ENCODE results near the gene TEX264. TPM values are rescaled to one million over a fixed set of nuclear protein-coding genes. Genes with fewer than 3 reads are reported as not detected.

TEX264 gene
- total RNA-seq, 1 donor from 2014 or later: 65.2 TPM

DNA sequence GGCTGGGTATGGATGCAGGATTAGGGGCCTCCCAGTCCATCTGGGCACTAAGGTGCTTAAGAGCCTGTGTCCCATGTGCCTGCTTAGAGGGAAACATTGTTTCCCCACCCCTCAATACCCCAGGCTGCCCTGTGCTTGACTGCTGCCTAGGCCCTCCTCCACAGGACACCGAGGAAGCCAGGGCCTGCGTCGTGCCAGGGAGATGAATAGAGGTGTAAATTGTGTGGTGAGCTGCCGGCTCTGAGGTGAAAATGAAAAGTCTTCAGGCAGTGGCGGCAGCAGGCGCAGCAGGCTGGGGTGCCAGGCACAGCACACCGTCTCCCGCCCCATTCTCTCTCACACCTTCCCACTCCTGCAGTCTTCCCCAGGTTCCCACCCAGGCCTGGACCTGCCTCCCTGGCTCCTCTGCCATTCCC is 21.9 kb downstream of the TEX264 start:
- peaks cover 1% of the 10 kb centered on the region for H3K4me1 Mint-ChIP-seq (ENCODE audit: unreplicated experiment)
- no peaks in the 10 kb centered on the region for H3K27me3 Mint-ChIP-seq (ENCODE audit: unreplicated experiment)
- no peaks in the 10 kb centered on the region for H3K9me3 Mint-ChIP-seq (ENCODE audit: unreplicated experiment)
- no peak overlapping the region for H3K4me3 Mint-ChIP-seq (ENCODE audit: unreplicated experiment)
- no peak for DNase-seq (ENCODE audit: extremely low spot score, unreplicated experiment)
- H3K36me3 Mint-ChIP-seq (ENCODE audit: unreplicated experiment): peaks cover 18% of the 10 kb centered on the region
- TF ChIP-seq, protein P1, sequence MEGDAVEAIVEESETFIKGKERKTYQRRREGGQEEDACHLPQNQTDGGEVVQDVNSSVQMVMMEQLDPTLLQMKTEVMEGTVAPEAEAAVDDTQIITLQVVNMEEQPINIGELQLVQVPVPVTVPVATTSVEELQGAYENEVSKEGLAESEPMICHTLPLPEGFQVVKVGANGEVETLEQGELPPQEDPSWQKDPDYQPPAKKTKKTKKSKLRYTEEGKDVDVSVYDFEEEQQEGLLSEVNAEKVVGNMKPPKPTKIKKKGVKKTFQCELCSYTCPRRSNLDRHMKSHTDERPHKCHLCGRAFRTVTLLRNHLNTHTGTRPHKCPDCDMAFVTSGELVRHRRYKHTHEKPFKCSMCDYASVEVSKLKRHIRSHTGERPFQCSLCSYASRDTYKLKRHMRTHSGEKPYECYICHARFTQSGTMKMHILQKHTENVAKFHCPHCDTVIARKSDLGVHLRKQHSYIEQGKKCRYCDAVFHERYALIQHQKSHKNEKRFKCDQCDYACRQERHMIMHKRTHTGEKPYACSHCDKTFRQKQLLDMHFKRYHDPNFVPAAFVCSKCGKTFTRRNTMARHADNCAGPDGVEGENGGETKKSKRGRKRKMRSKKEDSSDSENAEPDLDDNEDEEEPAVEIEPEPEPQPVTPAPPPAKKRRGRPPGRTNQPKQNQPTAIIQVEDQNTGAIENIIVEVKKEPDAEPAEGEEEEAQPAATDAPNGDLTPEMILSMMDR (IDR thresholded peaks at IDR 0.05): no peak
- no peak overlapping the region for H3K27ac Mint-ChIP-seq (ENCODE audit: unreplicated experiment)

DNA sequence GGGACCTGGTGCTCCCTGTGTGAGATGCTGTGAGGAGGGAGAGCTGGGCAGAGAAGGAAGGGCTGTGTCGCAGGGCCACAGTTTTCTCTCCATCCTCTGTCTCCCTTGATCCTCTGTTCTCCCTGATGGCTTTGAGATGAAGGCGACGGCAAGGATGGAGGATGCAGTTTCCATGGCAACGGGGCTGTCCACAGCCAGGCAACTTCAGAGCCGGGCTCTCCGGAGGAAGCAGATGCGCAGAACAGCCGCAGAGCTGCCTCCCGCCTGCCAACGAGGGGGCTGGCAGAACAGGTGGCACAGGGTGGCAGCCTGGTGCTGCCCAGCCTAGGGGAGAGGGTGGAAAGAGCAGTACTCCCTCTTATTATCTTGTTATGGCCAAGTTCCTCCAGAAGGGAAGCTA is 25.9 kb downstream of the TEX264 start:
- Mint-ChIP-seq H3K9me3 (ENCODE audit: unreplicated experiment) (no peaks in the 10 kb centered on the region), H3K27me3 (ENCODE audit: unreplicated experiment) (no peaks in the 10 kb centered on the region), H3K4me3 (ENCODE audit: unreplicated experiment) (no peak overlapping the region), H3K27ac (ENCODE audit: unreplicated experiment) (no peak overlapping the region), H3K4me1 (ENCODE audit: unreplicated experiment) (no peaks in the 10 kb centered on the region), H3K36me3 (ENCODE audit: unreplicated experiment) (peaks cover 28% of the 10 kb centered on the region)
- no peak for DNase-seq (ENCODE audit: extremely low spot score, unreplicated experiment)
- TF ChIP-seq, protein P1 (IDR thresholded peaks at IDR 0.05): no peak

DNA sequence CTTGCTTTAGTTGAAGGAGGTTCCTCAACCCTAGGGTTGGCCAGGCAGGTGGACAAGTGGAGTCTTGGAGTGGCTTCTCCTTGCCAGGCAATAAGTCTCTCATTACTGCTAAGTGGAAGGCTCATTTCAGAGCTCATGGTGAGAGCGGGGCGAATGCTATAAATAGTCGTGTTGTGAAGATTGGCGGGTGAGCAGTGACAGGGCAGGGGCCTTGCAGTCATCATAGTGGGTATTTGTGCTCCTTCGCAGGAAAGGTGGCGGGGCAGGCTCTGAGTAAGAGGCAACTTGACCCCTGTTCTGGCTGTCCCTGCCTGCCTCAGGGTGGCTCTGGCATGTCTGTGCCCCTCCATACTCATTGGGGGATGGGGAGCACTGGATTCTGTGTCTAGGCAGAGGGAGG is 27.2 kb downstream of the TEX264 start:
- Mint-ChIP-seq H3K36me3 (ENCODE audit: unreplicated experiment) (peaks cover 28% of the 10 kb centered on the region), H3K27me3 (ENCODE audit: unreplicated experiment) (no peaks in the 10 kb centered on the region), H3K4me3 (ENCODE audit: unreplicated experiment) (no peak overlapping the region), H3K27ac (ENCODE audit: unreplicated experiment) (no peak overlapping the region), H3K9me3 (ENCODE audit: unreplicated experiment) (no peaks in the 10 kb centered on the region), H3K4me1 (ENCODE audit: unreplicated experiment) (no peaks in the 10 kb centered on the region)
- no peak for DNase-seq (ENCODE audit: extremely low spot score, unreplicated experiment)
- TF ChIP-seq, protein P1 (IDR thresholded peaks at IDR 0.05): no peak

DNA sequence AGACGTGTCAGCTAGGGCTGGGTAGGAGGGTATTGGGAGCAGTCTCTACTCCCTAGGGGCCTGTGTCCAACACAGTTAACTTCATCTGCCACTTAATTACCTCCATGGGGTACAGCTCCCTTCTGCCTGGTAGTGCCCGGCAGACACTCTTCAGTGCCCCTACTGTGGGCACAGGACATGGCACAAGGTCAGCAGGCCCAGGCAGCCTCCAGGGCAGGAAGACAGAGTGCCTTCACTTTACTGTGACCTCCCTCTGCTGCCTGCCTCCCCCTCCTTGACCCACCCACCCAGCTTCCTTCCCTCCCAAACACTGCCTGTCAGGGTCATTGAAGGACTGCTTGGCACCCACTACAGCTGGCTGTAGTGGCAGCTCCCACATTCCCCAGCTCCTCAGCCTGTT is 29.4 kb downstream of the TEX264 start:
- Mint-ChIP-seq H3K9me3 (ENCODE audit: unreplicated experiment) (no peaks in the 10 kb centered on the region), H3K27me3 (ENCODE audit: unreplicated experiment) (no peaks in the 10 kb centered on the region), H3K4me3 (ENCODE audit: unreplicated experiment) (no peak overlapping the region), H3K27ac (ENCODE audit: unreplicated experiment) (no peak overlapping the region), H3K4me1 (ENCODE audit: unreplicated experiment) (no peaks in the 10 kb centered on the region), H3K36me3 (ENCODE audit: unreplicated experiment) (peaks cover 35% of the 10 kb centered on the region)
- no peak for DNase-seq (ENCODE audit: extremely low spot score, unreplicated experiment)
- TF ChIP-seq, protein P1 (IDR thresholded peaks at IDR 0.05): no peak

DNA sequence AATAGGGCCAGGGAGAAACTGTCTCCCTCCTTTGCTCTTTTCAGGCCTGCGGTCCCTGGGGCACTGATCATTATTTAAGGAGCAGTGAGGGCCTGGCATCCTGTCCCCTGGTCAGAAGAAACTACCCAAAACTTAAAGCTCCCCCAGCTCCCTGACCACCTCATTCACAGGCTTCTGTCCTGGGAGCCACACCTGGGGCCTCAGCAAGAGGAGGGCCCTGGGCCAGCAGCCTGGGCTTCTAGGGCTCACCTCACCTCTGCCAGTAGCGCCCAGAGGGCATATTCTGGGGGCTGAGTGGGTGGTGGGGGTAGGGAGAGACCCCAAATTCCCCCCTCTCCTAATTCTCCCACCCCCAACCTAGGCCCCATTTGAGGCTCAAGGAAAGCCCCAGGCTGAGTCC is 31.1 kb downstream of the TEX264 start:
- Mint-ChIP-seq H3K36me3 (ENCODE audit: unreplicated experiment) (peaks cover 27% of the 10 kb centered on the region), H3K9me3 (ENCODE audit: unreplicated experiment) (no peaks in the 10 kb centered on the region), H3K4me1 (ENCODE audit: unreplicated experiment) (peaks cover 2% of the 10 kb centered on the region), H3K27ac (ENCODE audit: unreplicated experiment) (no peak overlapping the region), H3K27me3 (ENCODE audit: unreplicated experiment) (no peaks in the 10 kb centered on the region), H3K4me3 (ENCODE audit: unreplicated experiment) (no peak overlapping the region)
- DNase-seq (ENCODE audit: extremely low spot score, unreplicated experiment): no peak
- TF ChIP-seq, protein P1 (IDR thresholded peaks at IDR 0.05): no peak

Measured in osteocyte (in vitro differentiated cells).